GM12872 (cell line): ENCODE results near the gene PEX5L.

Experiments
- CTCF ChIP-seq: IDR thresholded peaks from 3 replicates; pipeline ENCODE4 v1.5.1; 2011; ENCODE audit warnings: low read depth, mild to moderate bottlenecking, low read length, moderate library complexity; ENCODE audit not compliant: insufficient read depth

The PEX5L gene

GRCh38 chr3:179972881-179973423, 63.8 kb downstream of the PEX5L start:
- no peak for TF ChIP-seq CTCF

GRCh38 chr3:179971280-179971679, 65.5 kb downstream of the PEX5L start:
- TF ChIP-seq CTCF = no peak

DNA sequence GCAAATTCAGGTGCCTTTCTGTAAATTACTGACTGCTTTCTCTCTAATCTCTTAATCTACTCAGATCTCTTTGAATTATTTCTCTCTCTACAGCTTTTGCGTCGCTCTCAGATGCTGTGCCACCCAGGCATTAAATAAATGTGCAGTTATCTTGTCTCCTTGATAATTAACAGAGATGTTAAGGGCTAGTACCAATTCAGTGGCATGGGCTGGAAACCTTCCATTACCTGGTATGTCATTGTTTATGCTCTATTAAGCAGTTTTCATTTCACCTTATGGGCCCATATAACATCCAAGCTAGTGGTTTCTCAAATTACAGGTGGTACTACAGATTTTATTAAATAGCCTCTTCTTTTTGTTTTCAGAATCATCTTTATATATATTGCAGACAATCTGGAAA, 66.0 kb downstream of the PEX5L start:
- TF ChIP-seq CTCF = no peak

DNA sequence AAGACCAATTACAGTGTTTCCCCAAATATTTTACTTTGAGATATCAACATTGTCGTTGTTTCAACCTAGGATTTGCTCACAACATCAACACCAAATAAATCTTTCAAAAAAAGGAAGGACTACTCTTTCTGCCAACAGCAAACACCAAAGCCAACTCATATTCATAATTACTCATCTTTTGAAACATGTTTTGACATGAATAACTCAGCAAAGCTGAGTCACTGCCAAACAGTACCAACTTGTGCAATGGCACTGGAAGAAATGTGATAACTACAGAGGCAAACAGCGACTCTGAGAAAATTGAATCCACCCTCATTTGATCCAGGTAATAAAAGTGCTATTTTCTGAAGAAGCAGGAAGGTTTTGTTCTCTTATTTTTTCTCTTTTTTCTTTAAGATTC, 67.2 kb downstream of the PEX5L start:
- TF ChIP-seq CTCF = no peak

GRCh38 chr3:179967622-179968021, 69.1 kb downstream of the PEX5L start:
- no peak for TF ChIP-seq CTCF

DNA sequence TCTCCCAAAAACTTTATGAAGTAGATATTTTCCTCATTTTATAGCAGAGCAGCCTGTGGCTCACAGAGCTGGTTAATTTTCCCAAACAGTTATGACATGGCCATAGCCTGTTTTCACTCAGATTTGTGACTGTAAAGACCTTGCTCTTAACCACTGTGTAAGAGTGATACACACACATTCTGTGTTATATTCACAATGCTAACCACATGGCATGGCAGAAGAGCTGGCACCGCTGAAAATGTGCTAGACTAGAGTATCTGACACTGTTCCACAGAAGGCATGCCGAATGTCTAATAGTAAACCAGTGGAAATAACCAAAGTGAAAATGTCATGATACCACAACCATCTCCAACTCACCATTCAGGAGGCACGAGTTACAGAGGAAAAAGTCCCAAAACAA, 71.8 kb downstream of the PEX5L start:
- no peak for TF ChIP-seq CTCF

GRCh38 chr3:179962629-179963387, 73.9 kb downstream of the PEX5L start:
- TF ChIP-seq CTCF = no peak
